ENCODE data around the gene HOOK2. TPM values are rescaled to one million over a fixed set of nuclear protein-coding genes. Genes with fewer than 3 reads are reported as not detected.

HOOK2 gene
- total and polyA plus RNA-seq, 9 of the 15 experiments (the other 6 are each of a cell fraction or from before 2014, with no cell fraction given), result 1.3 to 17.2 (median 9.9) TPM

GRCh38 chr19:12736995-12737834 is 38.1 kb downstream of the HOOK2 start, which contains the start of gene GET3 (continued):
- TF ChIP-seq SIX5 (IDR thresholded peaks at IDR 0.05; ENCODE audit: borderline replicate concordance in 1 of 2, insufficient read depth in 1 of 2, low read depth in 1 of 2, low read length in 2 of 2), result peak in 1 of 2 experiments; percentile 42; a peak in 3 of 4 replicates
- TF ChIP-seq MBD2 (IDR thresholded peaks at IDR 0.05; ENCODE audit: borderline replicate concordance, low read depth), result peak; percentile 72
- no peak; the same call in 1 of the 2 replicates for TF ChIP-seq ESRRA (IDR thresholded peaks at IDR 0.05; ENCODE audit: borderline replicate concordance, low read depth)
- TF ChIP-seq ZC3H4 (CRISPR knock-in tag; IDR thresholded peaks at IDR 0.05; ENCODE audit: borderline replicate concordance), result 0 out of 2 replicates have a peak, but pooled peaks have one; percentile 10
- 0 out of 2 replicates have a peak, but pooled peaks have one; percentile 21 for TF ChIP-seq ZNF586 (CRISPR knock-in tag; conservative IDR thresholded peaks at IDR 0.05)
- peak; percentile 60 for TF ChIP-seq NR2C1 (IDR thresholded peaks at IDR 0.05)
- TF ChIP-seq NR2C1 (tag; IDR thresholded peaks at IDR 0.05), result no peak
- peak; percentile 72; the same call in 1 of the 2 replicates for TF ChIP-seq THRB (CRISPR knock-in tag; conservative IDR thresholded peaks at IDR 0.05)
- peak; percentile 93 to 96 for TF ChIP-seq MNT (conservative IDR thresholded peaks at IDR 0.05)
- no peak for TF ChIP-seq NFE2L1 (tag; IDR thresholded peaks at IDR 0.05; ENCODE audit: borderline replicate concordance, low read depth)
- TF ChIP-seq STAT5A (IDR thresholded peaks at IDR 0.05; ENCODE audit: borderline replicate concordance, low read length), result no peak
- TF ChIP-seq REST (IDR thresholded peaks at IDR 0.05; ENCODE audit: borderline replicate concordance), result peak; percentile 77
- no peak for TF ChIP-seq REST (CRISPR knock-in tag; IDR thresholded peaks at IDR 0.05; ENCODE audit: low read depth)
- peak; percentile 53; the same call in 1 of the 2 replicates for TF ChIP-seq TRIM28 (IDR thresholded peaks at IDR 0.05)
- TF ChIP-seq CEBPB (tag; IDR thresholded peaks at IDR 0.05), result no peak
- TF ChIP-seq NFXL1 (CRISPR knock-in tag; IDR thresholded peaks at IDR 0.05), result no peak
- TF ChIP-seq PHF20 (IDR thresholded peaks at IDR 0.05; ENCODE audit: partially characterized antibody), result peak; percentile 99
